Adrenal gland (tissue), 5 donors: Measurements from ENCODE around the gene VPS29.

Experiments used
- POLR2A ChIP-seq, 2 donors: fragments of 450-650 bp; IDR thresholded peaks; one replicate each; pipeline ENCODE4 v1.6.1; 2017; ENCODE audit warnings: antibody characterized with exemption in 2 of 2, mild to moderate bottlenecking in 2 of 2, moderate library complexity in 1 of 2
- TF ChIP-seq, protein P1 (sequence below), 6 experiments: fragments of 450-650 bp in 4 of 6; fragments of 200-600 bp in 2 of 6; sonication (generic) in 1 of 6; IDR thresholded peaks; 1 replicate in 5 of 6; 2 replicates in 1 of 6; pipeline versions ENCODE4 v1.5.1 to v1.8.0; 2016 to 2021; ENCODE audit warnings: antibody characterized with exemption in 6 of 6, mild to moderate bottlenecking in 2 of 6, moderate library complexity in 1 of 6
- donor health status: DM: no; HTN: no; CAD: no.

DNA sequence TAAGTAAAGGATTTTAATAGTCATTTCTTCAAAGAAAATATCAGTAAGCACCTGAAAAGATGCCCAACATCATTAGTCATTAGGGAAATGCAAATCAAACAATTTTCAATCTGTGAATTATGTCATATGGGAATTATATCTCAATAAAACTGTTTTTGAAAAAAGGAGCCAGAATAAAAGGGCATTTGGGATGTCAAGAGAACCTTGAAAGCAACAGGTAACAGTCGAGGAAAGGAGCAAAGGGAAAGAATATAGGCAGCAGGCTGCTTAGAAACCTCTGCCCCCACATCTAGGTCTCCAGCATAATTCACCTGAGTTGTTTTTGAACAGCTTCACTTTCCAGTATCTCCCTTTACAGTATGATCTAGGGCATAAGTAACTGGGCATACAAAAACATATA, 12.5 kb upstream of the VPS29 start:
- TF ChIP-seq, protein P1, sequence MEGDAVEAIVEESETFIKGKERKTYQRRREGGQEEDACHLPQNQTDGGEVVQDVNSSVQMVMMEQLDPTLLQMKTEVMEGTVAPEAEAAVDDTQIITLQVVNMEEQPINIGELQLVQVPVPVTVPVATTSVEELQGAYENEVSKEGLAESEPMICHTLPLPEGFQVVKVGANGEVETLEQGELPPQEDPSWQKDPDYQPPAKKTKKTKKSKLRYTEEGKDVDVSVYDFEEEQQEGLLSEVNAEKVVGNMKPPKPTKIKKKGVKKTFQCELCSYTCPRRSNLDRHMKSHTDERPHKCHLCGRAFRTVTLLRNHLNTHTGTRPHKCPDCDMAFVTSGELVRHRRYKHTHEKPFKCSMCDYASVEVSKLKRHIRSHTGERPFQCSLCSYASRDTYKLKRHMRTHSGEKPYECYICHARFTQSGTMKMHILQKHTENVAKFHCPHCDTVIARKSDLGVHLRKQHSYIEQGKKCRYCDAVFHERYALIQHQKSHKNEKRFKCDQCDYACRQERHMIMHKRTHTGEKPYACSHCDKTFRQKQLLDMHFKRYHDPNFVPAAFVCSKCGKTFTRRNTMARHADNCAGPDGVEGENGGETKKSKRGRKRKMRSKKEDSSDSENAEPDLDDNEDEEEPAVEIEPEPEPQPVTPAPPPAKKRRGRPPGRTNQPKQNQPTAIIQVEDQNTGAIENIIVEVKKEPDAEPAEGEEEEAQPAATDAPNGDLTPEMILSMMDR (IDR thresholded peaks at IDR 0.05), result no peak
- TF ChIP-seq POLR2A (IDR thresholded peaks at IDR 0.05), result no peak
